CD4-positive, alpha-beta T cell treated with Interleukin-2 at 100 ng/mL for 4 hours (primary cell): Measurements from ENCODE around the gene RABGAP1L.
"Not testable (repeated sequence)": the region's sequence is repeated elsewhere in the genome, so short reads cannot be mapped to it uniquely, and the experiment has no call there.

Experiments used
- DNase-seq: peaks from one replicate; pipeline ENCODE4 v3.0.0-alpha.2; 2020; ENCODE audit warnings: low spot score

RABGAP1L gene

GRCh38 chr1:174999936-175000696 is 840.8 kb downstream of the RABGAP1L start, which contains the start of gene CACYBP:
Gene CACYBP (plus strand): TSS chr1:174999947. CDS start chr1:175000181, 234 bp downstream.
- DNase-seq = peak; percentile 43

GRCh38 chr1:175000697-175001187 is 841.4 kb downstream of the RABGAP1L start:
- DNase-seq = peak; percentile 31

GRCh38 chr1:175002910-175003517 is 843.7 kb downstream of the RABGAP1L start:
- DNase-seq = no peak

- no peak for DNase-seq
Observed at GRCh38 chr1:175003521-175003920, 844.2 kb downstream of the RABGAP1L start.

GRCh38 chr1:175005085-175005783 is 845.9 kb downstream of the RABGAP1L start:
- DNase-seq = peak; percentile 10

GRCh38 chr1:175009532-175009931 is 850.2 kb downstream of the RABGAP1L start:
- no peak for DNase-seq

- no peak for DNase-seq
Observed at GRCh38 chr1:175013445-175013844, 854.1 kb downstream of the RABGAP1L start.

- DNase-seq = no peak
Observed at GRCh38 chr1:175015243-175015642, 855.9 kb downstream of the RABGAP1L start.

- no peak for DNase-seq
Observed at GRCh38 chr1:175019524-175019923, 860.2 kb downstream of the RABGAP1L start.

- DNase-seq = peak; percentile 99
Observed at GRCh38 chr1:175023043-175023921, 864.0 kb downstream of the RABGAP1L start, which contains the start of gene MRPS14. Gene MRPS14 (minus strand): TSS chr1:175023425. CDS start chr1:175023408, 17 bp downstream.

- not testable (repeated sequence) for DNase-seq
Observed at GRCh38 chr1:175023922-175024242, 864.6 kb downstream of the RABGAP1L start.

- DNase-seq = no peak
Observed at GRCh38 chr1:175024773-175025172, 865.5 kb downstream of the RABGAP1L start.

- no peak for DNase-seq
Observed at GRCh38 chr1:175033953-175034352, 874.6 kb downstream of the RABGAP1L start.

- no peak for DNase-seq
Observed at GRCh38 chr1:175034775-175035174, 875.5 kb downstream of the RABGAP1L start.

- no peak for DNase-seq
Observed at GRCh38 chr1:175035865-175036264, 876.5 kb downstream of the RABGAP1L start.

GRCh38 chr1:175036476-175036875 is 877.2 kb downstream of the RABGAP1L start:
- DNase-seq = no peak

- DNase-seq = no peak
Observed at GRCh38 chr1:175037416-175037815, 878.1 kb downstream of the RABGAP1L start.

- no peak for DNase-seq
Observed at GRCh38 chr1:175040324-175040879, 881.1 kb downstream of the RABGAP1L start.

GRCh38 chr1:175042650-175043049 is 883.3 kb downstream of the RABGAP1L start:
- no peak for DNase-seq

- no peak for DNase-seq
Observed at GRCh38 chr1:175043824-175044223, 884.5 kb downstream of the RABGAP1L start.

GRCh38 chr1:175044591-175044990 is 885.3 kb downstream of the RABGAP1L start:
- not testable (repeated sequence) for DNase-seq
